ENCODE data around the gene FAM219A. TPM values are rescaled to one million over a fixed set of nuclear protein-coding genes. Genes with fewer than 3 reads are reported as not detected.
"Not testable (repeated sequence)": the region's sequence is repeated elsewhere in the genome, so short reads cannot be mapped to it uniquely, and the experiment has no call there.

FAM219A gene
- total RNA-seq, 1 experiment from 2014 or later = 11.6 TPM

GRCh38 chr9:34376596-34377403 lies 81.6 kb downstream of the FAM219A start, which contains the start of gene MYORG:
Gene MYORG, minus strand, starts transcription at chr9:34376898. Its CDS starts 3,955 bp downstream, at chr9:34372943.
- DNase-seq (ENCODE audit: low spot score) = peak; percentile 95

DNA sequence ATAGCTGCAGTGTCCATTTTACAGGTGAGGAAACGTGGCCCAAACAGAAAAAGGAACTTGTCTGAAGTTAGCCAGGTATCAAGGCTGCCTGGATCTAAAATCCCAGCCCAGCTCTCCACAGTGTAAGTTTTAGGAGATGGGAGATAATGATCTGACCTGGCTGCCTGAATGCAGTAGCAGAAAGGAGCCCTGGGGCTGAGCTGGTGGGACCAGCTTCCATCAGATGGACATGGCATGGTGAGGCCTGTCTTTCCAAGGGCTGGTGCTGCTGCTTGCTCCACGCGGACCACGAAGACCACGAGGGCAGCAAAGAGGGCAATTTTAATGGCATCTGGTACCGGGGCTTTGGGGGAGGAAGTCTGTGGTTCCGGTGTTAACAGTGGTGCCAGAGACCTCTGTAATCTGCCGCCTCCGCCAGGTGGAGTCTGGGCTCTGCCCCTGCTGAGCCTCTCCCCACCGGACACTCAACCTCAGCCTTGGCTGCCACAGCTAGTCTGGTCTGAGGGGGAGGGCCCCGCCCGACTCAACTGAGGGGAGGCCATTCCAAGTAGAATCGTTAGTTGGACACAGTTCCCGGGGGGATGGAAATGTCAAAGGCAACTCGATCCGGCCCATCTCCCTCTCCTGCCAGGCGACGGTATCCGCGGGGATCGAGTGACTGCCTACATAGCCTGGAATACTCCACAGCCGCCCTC lies 82.3 kb downstream of the FAM219A start:
- peak; percentile 48 for DNase-seq (ENCODE audit: low spot score)

- no peak for DNase-seq (ENCODE audit: low spot score)
These were observed 83.3 kb downstream of the FAM219A start for GRCh38 chr9:34374905-34375552.

GRCh38 chr9:34374339-34374738 lies 84.0 kb downstream of the FAM219A start:
- DNase-seq (ENCODE audit: low spot score) = no peak

DNA sequence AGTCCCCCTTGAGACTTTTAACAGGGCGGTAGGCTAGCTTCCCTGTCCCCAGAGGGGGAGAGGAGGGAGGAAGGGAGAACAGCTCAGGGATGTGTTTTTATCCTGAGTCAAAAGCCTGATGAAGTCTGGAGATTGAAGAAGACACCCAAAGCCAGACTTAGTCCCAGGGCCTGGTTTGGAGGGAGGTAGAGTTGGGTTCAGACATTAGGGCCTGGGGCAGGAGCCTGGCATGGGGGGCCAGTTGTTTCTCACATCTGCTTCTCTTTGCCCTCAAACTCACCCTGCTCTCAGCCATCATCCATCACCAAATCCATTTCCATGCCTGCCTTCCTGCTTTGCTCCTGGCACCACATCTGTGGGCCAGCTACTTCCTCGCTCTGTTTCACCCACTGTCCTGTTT lies 84.6 kb downstream of the FAM219A start:
- DNase-seq (ENCODE audit: low spot score) = no peak

- no peak for DNase-seq (ENCODE audit: low spot score)
These were observed 85.8 kb downstream of the FAM219A start for GRCh38 chr9:34372467-34373011.

DNA sequence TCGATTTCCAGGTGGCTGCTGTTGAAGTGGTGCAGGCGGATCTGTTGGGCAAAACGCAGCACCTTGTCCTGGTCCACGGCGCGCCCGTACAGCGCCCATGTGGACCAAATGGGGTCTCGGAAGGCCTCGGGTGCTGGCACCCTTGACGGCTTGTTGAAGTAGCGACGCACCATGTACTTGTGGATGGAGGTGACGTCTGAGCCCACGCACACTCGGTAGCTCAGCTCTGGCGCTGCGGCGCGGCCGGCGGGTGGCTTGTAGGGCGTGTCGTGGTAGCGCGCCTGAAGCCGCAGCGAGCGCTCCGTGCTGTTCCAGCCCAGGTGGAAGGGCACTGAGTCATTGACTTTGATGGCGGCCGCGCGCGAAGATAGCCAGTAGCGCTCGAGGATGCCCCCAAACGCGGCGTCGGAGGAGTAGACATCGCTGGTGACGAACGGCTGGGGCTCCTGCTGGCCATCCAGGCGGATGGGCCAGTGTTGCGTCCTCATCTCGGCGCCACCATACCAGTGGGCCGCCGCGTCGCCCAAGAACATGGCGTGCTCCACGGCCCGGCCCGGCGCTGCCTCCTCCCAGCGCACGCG lies 86.4 kb downstream of the FAM219A start:
- DNase-seq (ENCODE audit: low spot score) = no peak

- DNase-seq (ENCODE audit: low spot score) = no peak
These were observed 87.1 kb downstream of the FAM219A start for GRCh38 chr9:34370970-34371880.

DNA sequence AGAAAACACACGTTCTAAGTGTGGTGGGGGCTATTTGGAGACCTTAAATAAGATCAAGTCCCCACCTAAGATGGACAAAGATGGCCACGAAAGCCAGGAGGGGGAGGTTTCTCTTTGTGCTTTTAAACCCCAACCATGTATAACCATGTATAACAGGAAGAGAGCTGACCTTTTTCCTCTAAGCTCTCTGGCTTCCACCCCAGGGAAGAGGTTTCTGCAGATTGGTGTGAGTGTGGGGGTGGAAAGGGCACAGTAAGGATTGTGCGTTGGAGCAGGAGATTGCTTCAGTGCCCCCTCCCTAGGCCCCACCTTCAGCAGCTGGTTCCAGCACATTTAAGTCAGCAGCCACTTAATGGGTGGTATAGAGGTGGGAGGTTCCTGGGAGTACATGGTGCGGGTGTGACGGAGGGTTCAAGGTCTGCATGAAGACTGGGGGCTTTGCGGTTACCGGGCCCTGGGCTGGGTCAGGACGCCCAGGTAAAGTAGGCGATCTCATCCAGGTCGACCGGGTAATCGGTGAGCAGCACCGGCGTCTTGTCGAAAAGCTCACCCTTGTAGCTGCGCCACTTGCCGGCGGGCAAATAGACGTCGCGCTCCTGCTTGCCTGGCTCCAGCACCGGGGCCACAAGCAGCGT lies 87.9 kb downstream of the FAM219A start:
- no peak for DNase-seq (ENCODE audit: low spot score)

GRCh38 chr9:34369636-34370035 lies 88.7 kb downstream of the FAM219A start:
- DNase-seq (ENCODE audit: low spot score) = no peak

DNA sequence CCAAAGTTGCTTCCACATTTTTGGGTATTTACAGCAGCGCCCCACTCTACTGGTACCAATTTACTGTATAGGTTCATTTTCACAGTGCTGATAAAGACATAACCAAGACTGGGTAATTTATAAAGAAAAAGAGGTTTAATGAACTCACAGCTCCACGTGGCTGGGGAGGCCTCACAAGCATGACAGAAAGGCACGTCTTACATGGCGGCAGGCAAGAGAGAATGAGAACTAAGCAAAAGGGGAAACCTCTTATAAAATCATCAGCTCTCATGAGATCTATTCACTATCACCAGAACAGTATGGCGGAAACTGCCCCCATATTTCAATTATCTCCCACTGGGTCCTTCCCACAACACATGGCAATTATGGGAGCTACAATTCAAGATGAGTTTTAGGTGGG lies 89.6 kb downstream of the FAM219A start:
- DNase-seq (ENCODE audit: low spot score) = not testable (repeated sequence)

GRCh38 chr9:34367751-34368410 lies 90.5 kb downstream of the FAM219A start:
- DNase-seq (ENCODE audit: low spot score) = not testable (repeated sequence)

DNA sequence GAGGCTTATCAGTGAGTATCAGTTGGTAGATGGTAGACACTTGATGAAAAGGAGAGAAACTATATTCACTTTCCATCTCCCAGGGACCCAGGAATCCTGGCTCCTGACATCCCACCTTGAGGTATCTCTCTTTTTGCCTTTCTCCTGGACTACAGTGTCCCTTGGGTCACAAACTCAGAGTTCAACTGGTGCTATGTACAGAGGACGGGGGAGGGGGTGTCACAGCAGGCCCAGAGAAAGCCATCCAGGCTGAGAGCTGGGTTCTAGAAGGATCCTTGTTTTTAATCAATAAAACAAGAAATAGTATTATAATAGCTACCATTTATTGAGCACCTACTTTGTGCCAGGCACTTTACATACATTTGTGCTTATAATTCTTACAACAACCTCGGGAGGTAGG lies 92.0 kb downstream of the FAM219A start:
- no peak for DNase-seq (ENCODE audit: low spot score)

DNA sequence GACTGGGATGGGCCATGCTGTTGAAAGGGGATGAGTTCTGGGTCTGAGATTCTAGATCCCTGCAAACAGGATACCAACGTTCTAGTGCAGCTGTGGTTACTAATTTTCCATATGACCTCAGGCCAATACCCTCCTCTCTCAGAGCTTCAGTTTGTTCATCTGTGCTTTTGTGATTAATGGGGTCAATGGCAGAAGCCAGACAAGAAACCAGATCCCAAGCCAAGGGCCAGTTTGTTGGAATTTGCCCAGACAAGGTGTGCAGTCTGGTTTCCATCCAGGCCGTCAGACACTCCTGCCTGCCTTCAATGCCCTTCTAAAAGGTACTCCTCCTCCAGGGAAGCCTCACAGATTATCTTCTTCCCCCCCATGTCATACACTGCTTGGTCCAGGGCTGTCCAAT lies 93.1 kb downstream of the FAM219A start:
- DNase-seq (ENCODE audit: low spot score) = no peak

DNA sequence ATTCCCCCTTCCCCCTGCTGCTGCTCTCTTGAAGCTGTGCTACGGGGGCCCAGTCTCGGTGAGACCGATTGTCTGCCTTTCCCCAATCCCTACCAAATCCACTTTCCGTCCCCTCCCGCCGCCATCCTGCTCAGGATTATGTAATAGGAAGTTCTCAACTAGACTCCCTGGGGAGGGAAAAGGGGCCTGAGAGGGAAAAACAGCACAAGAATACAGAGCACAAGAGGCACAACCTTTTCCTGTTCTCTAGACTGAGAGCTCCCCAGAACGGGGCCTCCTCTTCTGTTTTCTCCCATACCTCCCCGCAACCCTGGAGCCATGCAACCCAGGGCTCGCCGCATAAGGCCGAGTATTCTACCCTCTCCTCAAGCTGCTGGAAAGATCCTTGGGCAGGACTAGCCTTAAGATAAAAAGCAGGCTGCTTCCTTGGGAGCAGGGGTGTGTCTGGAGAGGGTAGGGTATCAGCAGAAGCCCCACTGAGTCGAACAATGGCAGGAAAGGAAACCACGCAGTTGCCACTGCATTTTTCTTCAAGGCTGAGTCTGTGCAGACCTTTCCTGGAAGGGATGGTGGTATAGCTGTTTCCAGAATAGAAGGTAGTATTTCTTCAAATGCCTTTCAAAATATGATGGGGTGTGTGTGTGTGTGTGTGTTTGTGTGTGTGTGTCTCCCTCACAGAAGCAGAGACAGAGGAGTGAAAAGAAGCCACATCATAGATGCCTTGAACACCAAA lies 94.6 kb downstream of the FAM219A start:
- no peak for DNase-seq (ENCODE audit: low spot score)

DNA sequence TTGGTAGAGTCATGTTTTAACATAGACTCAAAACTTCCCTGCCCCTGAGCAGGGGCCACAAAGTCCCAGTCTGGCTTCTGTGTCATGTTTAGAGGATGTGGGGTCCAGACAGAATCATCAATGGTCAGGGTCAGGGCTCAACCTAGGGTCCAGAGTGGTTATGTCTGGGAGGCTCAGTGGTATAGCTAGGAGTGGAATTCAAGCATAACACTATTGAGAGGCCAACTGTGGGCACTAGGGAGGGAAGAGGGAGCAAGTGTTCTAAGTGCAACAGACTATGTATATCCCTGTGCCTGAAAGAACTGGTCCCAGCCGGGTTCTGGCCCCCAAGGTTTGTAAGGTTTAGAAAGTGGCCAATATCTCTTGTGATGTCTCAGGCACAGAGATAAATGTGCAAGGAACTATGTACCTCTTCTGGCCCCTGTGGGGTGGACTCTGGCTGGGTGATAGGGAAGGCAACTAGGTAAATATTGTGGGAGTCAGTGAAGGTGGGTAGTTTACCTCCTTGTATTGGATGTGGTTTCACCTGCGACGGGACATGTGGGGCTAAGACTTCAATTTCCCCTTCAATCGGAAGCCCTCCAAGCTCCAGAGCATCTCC lies 95.7 kb downstream of the FAM219A start:
- no peak for DNase-seq (ENCODE audit: low spot score)

- DNase-seq (ENCODE audit: low spot score) = not testable (repeated sequence)
These were observed 105.4 kb downstream of the FAM219A start for GRCh38 chr9:34352957-34353356.

DNA sequence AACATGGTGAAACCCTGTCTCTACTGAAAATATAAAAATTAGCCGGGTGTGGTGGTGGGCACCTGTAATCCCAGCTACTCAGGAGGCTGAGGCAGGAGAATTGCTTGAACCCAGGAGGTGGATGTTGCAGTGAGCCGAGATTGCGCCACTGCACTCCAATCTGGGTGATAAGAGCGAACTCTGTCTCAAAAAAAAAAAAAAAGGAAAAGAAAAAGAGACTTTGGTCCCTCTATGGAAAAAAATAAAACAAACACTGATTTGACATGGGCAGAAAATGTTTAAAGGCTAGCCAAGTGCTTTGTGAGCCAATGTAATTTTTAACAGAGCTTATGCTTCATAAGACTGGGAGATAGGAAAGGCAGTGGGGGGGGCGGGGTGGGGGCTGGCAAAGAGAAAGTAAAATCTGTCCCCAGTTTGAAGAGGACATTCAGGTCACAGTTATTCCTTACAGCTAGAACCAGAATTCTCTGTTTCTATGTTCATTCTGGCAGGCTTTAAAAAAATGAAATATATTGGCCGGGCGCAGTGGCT lies 106.2 kb downstream of the FAM219A start:
- not testable (repeated sequence) for DNase-seq (ENCODE audit: low spot score)
